Fibroblast of pulmonary artery (primary cell): ENCODE measurements around the gene ATXN10.
"Not testable (repeated sequence)": the region's sequence is repeated elsewhere in the genome, so short reads cannot be mapped to it uniquely, and the experiment has no call there.

Experiments
- DNase-seq: peaks from one replicate; pipeline ENCODE4 v3.0.0-alpha.2; 2010; ENCODE audit warnings: low read depth
- H3K4me3 ChIP-seq: replicated peaks from 2 replicates; pipeline ENCODE4 v1.5.1; 2011; ENCODE audit warnings: low read depth, mild to moderate bottlenecking, control low read depth, low read length, moderate library complexity
- TF ChIP-seq, protein P1 (sequence below): IDR thresholded peaks from 2 replicates; pipeline ENCODE4 v1.5.1; 2011; ENCODE audit warnings: mild to moderate bottlenecking, control low read depth, low read length, inconsistent platforms; ENCODE audit errors: missing control alignments

Gene ATXN10, protein sequence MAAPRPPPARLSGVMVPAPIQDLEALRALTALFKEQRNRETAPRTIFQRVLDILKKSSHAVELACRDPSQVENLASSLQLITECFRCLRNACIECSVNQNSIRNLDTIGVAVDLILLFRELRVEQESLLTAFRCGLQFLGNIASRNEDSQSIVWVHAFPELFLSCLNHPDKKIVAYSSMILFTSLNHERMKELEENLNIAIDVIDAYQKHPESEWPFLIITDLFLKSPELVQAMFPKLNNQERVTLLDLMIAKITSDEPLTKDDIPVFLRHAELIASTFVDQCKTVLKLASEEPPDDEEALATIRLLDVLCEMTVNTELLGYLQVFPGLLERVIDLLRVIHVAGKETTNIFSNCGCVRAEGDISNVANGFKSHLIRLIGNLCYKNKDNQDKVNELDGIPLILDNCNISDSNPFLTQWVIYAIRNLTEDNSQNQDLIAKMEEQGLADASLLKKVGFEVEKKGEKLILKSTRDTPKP

DNA sequence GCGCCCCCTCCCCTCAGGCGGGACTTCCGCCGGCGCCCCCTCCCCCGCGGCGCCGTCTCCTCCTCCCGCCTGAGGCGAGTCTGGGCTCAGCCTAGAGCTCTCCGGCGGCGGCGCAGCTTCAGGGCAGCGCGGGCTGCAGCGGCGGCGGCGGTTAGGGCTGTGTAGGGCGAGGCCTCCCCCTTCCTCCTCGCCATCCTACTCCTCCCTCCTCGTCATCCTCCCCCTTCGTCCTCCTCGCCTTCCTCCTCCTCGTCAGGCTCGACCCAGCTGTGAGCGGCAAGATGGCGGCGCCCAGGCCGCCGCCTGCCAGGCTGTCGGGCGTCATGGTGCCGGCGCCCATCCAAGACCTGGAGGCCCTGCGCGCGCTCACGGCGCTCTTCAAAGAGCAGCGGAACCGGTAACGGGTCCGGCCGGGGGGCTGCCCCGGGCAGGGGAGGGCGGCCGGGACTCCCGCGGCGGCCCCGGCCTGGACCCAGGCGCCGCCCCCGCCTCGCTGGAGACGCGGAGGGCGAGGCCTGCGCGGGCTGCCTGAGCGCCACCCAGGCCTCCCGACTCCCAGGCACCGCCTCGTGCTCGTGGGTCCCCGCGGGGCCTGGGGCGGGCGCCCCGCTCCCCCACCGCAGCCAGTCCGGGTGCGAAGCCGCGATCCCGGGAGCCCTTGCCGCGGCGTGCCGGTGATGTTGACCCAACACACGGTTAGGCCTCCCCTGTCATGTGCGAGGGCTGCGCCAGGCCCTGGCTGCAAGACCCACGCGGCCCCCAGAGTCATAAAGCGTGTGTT, at the start of gene ATXN10:
TSS of gene ATXN10 (plus strand) at position 52 of the 781 bp plus-strand sequence. CDS start at position 282, 230 bp downstream.
- peak; percentile 69 for DNase-seq
- peak within 1 kb of the TSS; percentile 83 for H3K4me3 ChIP-seq
- TF ChIP-seq, protein P1, sequence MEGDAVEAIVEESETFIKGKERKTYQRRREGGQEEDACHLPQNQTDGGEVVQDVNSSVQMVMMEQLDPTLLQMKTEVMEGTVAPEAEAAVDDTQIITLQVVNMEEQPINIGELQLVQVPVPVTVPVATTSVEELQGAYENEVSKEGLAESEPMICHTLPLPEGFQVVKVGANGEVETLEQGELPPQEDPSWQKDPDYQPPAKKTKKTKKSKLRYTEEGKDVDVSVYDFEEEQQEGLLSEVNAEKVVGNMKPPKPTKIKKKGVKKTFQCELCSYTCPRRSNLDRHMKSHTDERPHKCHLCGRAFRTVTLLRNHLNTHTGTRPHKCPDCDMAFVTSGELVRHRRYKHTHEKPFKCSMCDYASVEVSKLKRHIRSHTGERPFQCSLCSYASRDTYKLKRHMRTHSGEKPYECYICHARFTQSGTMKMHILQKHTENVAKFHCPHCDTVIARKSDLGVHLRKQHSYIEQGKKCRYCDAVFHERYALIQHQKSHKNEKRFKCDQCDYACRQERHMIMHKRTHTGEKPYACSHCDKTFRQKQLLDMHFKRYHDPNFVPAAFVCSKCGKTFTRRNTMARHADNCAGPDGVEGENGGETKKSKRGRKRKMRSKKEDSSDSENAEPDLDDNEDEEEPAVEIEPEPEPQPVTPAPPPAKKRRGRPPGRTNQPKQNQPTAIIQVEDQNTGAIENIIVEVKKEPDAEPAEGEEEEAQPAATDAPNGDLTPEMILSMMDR, result no peak

DNA sequence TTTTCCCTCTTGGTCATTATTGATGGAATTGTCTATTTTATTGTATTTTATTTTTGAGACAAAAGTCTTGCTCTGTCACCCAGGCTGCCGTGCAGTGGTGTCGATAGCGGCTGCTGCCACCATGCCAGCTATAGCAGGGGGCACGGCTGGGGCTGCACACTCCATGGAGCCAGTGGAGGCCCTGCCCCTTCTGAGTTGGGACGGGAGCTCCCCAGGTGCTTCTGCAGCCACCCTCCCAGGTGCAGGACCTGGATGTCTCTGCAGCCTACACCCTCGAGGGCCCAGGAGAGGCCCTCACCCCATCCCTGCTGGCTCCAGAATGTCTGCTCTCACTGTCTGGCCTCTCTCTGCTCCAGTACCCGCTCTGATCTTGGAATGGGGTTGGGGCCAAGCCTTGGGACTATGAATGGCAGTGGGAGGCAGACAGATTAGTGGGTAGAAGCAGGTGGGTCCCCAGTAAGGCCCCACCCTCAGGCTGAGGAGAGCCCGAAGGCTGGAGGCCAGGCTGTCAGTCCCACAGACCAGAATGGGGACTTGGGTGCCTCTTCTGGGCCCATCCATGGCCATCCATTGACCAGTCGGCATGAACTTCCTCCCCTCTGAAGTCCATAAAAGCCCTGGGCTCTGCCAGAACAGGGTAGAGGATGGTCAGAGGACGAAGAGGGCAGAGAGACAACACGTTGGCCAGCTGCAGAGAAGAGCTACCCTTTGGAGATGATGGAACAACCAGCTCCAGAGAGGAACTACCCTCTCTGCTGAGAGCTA, 49.6 kb upstream of the ATXN10 start:
- no peak overlapping the region for H3K4me3 ChIP-seq
- TF ChIP-seq, protein P1, result no peak
- no peak for DNase-seq

- H3K4me3 ChIP-seq, DNase-seq: not testable (repeated sequence)
These were observed 48.0 kb upstream of the ATXN10 start for GRCh38 chr22:45623464-45624145.

- no peak overlapping the region for H3K4me3 ChIP-seq
- no peak for DNase-seq
- TF ChIP-seq, protein P1, result no peak
These were observed 45.4 kb upstream of the ATXN10 start for GRCh38 chr22:45626198-45626651.

DNA sequence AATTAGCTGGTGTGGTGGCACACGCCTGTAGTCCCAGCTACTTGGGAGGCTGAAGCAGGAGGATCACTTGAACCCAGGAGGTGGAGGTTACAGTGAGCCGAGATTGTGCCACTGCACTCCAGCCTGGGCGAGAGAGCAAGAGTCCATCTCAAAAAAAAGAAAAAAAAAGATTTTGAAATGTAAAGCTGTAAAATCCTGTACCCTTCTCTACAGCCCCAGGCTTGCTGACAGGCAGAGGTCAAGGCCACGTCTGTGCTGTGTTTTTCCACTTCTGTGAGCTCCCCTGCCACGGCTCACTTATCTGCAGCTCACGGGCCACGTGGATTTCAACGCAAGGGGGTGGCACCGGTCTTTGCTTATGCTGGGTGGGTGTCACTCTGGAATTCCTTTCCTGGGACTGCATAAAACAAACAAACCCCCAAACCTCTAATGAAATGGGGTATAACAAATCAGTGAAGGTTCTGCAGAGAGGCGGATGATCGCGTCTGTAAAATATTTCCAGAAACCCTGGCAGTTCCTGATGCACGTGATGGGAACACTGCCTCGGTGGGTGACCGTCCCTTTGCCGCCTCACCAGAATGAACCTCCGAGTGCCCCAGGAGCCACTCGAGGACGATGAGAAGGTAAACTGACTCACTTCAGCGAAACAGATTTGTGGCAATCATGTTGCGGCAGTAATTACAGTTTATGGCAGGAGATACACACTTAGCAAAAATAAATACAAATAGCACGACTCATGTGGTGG, 44.0 kb upstream of the ATXN10 start:
- TF ChIP-seq, protein P1, result no peak
- DNase-seq, result no peak
- H3K4me3 ChIP-seq, result no peak overlapping the region

- TF ChIP-seq, protein P1, result no peak
- H3K4me3 ChIP-seq, result no peak overlapping the region
- no peak for DNase-seq
These were observed 43.1 kb upstream of the ATXN10 start for GRCh38 chr22:45628515-45628914.
